ENCODE data around the gene CLIC1.

Gene CLIC1

GRCh38 chr6:31736021-31736767 lies at the start of gene CLIC1:
TSS of gene CLIC1 (minus strand) at chr6:31736530. CDS start at chr6:31736300, 230 bp downstream.
- DNase-seq = peak; percentile 52

GRCh38 chr6:31785475-31785874 lies 49.1 kb upstream of the CLIC1 start:
- DNase-seq = no peak

GRCh38 chr6:31784098-31784925 lies 48.0 kb upstream of the CLIC1 start:
- DNase-seq = no peak

DNA sequence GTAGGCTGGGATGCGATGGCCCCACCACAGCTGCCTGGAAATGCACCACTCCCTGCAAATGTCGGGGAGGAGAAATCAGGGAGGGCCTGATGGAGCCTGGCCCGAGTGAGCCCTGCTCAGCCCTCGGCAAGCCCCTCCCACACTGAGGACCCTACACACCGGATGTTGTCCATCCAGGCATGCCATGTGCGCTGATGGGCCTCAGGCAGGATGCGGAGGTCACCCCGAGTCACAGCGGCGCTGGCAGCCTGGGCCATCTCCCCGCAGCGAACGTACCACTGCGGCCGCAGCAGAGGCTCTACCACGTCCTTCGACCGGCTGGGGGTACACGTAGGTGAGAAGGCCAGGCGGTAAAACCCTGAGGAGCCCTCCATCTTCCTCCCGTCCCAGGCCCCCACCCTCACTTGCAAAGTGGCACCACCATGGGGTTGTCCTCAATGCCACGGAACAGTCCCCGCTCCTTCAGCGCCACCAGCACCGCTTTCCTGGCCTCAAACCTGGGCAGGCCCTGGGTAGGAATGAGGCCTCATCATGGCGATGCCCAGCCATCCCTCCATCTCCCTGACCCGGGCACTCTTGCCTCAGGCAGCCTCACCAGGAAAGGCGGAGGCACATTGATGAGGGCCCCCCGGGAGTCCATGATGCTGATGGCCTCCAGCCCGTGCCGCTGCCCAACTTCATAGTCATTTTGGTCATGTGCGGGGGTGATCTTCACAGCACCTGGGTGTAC lies 46.0 kb upstream of the CLIC1 start:
- DNase-seq = no peak

DNA sequence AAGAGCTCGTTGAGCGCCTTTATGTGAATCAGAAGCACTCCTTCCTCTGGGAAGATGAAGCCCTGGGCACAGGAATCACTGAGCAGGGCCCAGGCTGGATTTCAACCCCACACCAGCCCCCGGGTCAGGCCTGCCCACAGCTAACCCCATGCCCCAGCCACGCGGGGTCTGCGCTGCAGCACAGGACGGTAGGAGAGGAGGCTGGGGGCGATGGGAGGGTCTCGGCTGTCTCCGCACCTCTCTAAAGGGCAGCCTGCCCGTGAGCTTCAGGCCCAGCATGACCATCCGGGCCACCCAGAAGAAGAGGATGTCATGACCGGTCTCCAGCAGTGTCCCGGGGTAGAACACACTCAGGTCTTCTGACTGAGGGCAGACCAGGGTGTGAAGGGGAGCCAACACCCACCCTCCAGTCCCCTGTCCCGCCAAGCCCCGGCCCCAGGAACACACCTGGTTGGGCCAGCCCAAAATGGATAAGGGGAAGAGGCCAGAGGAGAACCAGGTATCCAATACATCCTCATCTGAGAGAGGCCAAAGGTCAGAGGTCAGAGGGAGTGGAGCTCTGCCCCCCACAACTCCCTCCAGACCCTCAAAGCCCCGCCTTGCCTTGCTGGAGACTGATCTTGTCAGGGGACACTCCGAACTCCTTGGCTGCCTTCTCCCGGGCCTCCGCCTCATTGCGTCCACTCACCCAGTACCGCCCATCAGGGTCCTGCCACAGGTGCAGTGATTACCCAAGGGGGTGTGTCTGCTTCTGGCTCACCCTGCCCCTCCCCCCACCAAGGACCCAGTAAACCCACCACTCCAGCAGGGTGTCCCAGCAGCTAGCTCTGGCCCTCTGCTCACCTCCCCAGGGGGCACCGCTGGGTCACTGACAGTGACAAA lies 45.2 kb upstream of the CLIC1 start:
- no peak for DNase-seq

DNA sequence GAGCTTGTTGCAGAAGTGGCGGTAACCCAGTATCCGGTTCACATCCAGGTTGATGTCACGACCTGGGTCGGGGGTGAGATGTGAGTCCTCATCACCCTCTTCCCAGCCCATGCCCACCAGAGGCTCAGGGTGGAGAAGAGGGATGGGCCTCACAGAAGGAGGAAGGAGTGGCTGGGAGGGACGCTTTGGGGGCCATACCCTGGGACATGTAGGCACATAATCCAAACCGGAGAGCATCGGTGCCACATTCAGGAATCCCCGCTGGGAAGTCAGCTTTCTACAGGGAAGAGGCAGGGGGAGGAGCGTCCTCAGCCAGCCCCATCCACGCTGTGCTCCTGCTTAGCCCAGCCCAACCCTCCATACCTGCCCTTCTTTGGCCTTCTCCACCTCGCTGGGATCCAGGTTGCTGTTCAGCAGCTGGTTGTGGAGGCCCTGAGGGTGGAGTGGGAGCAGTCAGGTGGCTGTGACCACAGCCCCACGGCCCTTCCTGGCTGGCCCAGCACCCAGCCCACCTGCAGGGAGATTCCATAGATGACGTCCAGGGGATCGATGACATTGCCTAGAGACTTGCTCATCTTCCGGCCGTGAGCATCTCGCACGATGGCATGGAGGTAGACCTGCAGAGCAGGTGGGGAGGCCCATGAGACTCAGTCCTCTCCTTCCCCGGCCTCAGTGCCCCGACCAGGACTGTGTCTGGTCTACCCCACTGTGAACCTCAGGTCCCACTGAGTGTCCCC lies 44.3 kb upstream of the CLIC1 start:
- DNase-seq = no peak

- no peak for DNase-seq
These were observed 43.6 kb upstream of the CLIC1 start for GRCh38 chr6:31779908-31780307.

- DNase-seq = no peak
These were observed 42.9 kb upstream of the CLIC1 start for GRCh38 chr6:31778999-31779885.

GRCh38 chr6:31778193-31778592 lies 41.9 kb upstream of the CLIC1 start:
- DNase-seq = no peak

DNA sequence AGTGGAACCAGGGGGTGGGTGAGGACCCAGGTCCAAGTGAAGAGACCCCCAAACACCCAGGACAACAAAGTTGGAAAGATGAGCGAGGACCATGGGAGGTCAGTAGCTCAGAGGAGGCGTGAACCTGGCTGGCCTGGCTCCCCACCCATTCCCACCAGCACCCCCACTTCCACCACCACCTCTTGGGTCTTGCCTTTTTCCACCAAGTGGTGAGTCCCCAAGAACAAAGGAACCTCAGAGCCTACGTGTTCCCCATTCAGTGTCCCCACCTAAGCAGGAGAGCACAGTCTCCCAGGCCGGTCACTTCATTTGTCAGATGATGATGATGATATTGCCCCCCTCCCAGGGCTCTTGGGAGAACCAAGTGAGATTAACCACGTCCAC lies 41.3 kb upstream of the CLIC1 start:
- DNase-seq = no peak

DNA sequence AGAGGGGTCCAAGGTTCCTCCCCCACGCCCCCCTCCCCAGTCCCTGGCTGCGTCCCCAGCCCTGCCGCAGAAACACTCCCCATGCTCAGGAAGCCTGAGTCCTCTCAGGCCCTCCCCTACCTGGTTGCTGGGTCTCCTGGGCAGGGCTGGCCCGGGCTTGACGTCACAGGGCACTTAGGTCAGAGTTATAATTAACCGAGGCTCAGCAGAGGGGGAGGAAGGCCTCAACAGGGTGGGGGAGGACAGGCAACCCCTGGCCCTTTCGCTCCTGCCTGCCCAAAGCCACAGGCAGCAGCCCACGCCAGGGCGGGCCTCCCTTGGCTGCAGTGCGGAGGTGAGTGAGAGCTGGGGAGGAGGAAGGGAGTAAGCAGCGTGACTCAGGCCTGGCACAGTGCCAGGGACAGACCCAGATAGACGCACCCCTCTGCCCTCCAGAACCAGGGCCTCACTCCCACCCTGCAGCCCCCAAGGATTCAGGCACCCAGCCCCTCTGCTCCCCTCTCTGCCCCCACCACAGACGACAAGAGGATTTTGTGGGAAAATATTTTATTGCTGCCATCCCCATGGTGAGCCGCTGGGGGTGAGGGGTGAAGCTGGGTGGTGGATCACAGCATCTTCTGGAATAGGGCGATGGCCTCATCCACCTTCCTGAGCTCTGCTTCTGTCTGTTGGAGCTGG lies 40.8 kb upstream of the CLIC1 start, which contains the start of gene VWA7:
VWA7 (minus strand) TSS at position 340 of the 678 bp plus-strand sequence. CDS start 549 bp downstream, outside the sequence.
- DNase-seq = peak; percentile 19

GRCh38 chr6:31776485-31776988 lies 40.2 kb upstream of the CLIC1 start:
- no peak for DNase-seq

DNA sequence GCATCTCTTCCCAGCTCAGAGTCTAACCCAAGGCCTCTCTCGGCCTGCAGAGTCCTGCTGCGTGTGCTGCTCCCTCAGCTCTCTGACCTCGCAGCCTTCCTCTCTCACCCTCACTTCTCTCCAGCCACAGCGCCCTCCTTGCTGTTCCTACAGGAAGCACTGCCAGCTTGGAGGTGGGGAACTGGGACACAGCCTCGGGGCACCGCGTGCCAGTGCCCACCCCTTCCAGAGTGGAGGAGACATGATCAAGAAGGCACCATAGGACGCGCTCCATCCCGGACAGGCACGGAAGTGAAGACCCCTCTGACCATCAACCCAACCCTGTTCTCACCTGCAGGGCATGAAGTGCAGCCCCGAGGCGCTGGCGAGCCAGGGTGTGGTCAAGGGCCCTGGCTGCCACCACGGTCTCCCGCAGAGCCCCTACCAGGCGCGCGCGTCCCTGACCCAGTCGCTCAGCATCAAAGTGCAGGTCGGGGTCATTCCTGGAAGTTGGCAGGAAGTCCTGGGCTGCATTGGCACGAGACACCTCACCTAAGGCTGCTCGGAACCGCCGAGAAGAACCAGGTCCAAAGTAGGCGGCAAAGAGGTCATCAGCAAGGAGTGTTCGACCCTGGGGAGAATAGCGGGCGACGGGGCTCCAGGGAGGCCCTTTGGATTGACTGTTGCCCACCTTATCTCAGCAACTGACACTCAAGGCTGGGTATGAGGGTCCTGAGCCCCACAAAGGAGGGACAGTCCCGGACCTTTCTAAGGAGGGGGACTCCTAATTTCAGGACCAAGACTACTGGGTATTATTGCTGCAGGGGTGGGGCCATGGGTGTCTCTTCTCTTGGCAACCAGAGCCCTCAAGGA lies 39.5 kb upstream of the CLIC1 start:
- DNase-seq = no peak

DNA sequence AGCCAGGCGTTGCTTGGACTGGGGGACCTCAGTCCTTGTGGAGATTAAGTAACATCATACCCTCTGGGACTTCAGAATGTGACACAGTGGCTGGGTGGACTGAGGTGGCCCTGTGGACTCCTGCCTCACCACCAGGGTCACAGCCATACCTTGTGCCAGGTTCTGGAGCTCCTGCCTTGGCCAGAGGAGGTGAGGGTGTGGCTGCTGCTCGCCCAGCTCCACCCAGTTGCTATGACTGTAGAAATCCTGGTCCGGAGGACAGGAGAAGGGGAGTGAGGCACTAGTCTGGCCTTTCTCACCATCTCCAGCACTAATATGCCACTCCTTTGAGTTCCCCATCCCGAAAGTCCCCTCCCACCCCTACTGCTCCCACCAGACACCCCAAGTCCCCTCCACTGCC lies 38.9 kb upstream of the CLIC1 start:
- DNase-seq = no peak

GRCh38 chr6:31771992-31772358 lies 35.6 kb upstream of the CLIC1 start:
- no peak for DNase-seq

- DNase-seq = no peak
These were observed 34.5 kb upstream of the CLIC1 start for GRCh38 chr6:31770860-31771259.

DNA sequence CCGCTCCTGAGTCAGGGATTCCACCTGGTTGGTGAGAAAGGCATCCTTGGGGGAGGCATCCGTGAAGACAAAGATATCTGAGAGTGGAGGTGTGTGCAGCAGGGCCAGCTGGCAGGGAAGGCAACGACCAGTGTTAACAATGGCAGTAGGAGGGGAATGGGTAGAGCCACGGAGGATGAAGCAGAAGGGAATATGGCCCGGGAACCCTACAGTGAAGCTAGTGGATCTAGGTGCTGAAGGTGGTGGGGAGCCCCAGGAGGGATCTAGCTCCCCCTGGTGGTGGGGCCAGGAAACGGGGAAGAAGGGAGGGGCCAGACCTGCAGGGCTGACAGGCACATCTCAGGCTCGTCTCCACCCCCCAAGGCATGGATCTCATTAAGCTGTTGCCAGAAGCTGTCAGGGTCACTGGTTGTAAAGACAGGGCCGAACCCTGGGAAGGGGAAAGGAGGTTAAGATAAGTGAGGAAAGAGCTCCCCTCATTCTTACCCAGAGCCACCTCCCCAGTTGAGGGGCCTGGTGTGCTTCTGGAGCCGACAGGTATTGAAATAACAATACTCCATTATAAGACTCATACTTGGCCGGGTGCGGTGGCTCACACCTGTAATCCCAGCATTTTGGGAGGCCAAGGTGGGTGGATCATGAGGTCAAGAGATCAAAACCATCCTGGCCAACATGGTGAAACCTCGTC lies 33.5 kb upstream of the CLIC1 start:
- DNase-seq = no peak
